GM04503 (cell line): Measurements from ENCODE around the gene EDEM1.

Experiments
- DNase-seq: peaks from one replicate; pipeline ENCODE4 v3.0.0-alpha.2; 2012; ENCODE audit warnings: low read depth

Gene EDEM1

DNA sequence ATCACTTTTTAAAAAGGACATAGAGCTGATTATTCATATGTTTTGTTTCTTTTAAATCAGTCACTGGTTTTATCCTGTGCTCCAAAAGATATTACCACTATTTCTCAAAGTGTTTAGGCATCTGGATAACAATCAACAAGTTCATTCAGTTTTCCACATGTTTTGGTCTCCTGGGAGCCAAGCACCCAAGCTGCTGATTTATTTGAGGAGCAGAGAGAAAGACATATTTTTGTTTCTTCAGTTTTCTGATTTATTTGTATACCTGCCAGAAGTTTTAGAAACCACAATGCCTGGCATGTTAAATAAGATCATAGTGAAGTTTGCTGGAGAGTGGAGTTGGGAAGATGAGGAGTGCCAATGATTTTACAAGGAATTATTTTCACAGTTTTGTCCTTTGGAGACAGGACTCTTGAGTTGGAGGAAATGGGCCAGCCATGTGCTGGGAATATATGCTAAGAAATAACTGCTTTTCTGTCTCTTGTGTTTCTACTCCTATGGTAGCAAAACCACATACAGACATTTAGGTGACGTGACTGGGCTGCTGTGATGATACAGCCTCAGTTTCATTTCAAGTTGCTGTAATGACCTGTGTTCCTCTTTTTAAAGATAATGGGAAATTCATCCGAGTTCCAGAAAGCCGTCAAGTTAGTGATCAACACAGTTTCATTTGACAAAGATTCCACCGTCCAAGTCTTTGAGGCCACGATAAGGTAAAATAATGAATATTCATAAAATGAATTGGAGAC, 11.7 kb downstream of the EDEM1 start:
- DNase-seq, result no peak

DNA sequence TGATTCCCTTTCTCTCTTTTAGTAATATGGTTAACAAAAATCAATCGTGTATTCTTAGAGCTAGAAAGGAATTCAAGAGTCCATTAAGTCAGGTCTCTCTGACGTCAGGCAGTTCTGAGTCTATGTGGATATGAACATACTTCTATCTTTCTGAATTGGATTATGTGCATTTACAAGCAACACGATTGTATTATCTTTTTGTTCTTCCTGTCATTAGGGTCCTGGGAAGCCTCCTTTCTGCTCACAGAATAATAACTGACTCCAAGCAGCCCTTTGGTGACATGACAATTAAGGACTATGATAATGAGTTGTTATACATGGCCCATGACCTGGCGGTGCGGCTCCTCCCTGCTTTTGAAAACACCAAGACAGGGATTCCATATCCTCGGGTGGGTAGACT, 14.0 kb downstream of the EDEM1 start:
- DNase-seq, result no peak

- DNase-seq, result no peak
Observed at GRCh38 chr3:5202222-5202621, 14.7 kb downstream of the EDEM1 start.

- no peak for DNase-seq
Observed at GRCh38 chr3:5205165-5205941, 17.8 kb downstream of the EDEM1 start.

- no peak for DNase-seq
Observed at GRCh38 chr3:5210926-5211325, 23.4 kb downstream of the EDEM1 start.

GRCh38 chr3:5212628-5213573, 25.4 kb downstream of the EDEM1 start:
- DNase-seq, result no peak

DNA sequence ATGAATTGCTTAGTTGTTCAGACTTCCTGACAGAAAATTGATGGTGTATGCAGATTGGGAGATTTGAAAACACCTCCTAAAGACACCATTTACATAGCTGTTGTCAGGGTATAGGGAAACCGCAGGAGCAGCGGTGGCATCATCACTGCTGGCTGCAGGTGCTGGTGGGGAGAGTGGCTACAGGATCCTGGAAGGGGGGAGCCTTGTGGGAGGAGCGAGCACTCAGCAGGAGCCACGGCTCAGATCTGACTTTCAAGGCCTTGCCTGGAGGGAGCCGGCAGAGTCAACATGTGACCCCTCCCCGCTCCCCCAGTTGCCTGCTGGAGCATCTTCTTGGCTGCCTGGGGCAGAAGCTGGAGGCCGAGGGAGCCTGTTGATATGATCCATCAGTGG, 26.1 kb downstream of the EDEM1 start:
- DNase-seq, result no peak

DNA sequence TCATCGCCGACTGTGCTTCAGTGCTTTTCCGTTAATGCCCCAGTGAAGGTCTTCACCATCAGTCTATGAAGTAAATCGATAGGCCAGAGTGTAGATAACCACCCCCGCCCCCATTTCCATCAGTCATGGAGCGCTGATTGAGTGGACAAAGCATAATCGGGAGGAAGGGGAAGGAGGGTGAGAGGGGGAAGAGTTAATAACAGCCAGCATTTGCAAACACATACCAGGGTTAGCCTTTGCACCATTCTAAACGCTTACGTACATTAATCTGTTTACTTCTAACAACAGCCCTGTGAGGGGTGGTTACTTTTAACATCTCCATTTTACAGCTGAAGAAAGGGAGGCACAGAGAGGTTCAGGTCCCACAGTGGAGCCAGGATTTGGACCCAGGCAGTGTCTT, 26.8 kb downstream of the EDEM1 start:
- DNase-seq, result no peak

GRCh38 chr3:5217824-5218595, 30.5 kb downstream of the EDEM1 start:
- DNase-seq, result no peak

DNA sequence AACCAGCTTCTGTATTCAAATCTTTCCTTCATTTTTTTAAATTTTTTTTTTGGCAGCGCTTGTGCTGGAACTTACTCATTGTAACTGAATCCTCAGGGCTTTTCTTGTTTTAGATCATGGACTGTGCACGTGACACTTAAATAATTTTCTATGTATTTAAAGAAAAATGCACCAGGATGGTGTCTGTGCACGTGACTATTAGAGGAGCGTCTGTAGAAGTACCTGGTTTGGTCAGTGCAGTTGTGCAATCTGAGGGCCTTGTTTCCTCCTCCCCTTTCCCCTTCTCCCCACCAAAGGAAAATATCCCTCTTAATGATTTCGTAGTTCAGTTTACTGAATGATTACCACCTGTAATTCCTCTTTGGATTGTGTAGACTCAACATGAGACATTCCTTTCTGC, 31.3 kb downstream of the EDEM1 start:
- DNase-seq, result no peak

DNA sequence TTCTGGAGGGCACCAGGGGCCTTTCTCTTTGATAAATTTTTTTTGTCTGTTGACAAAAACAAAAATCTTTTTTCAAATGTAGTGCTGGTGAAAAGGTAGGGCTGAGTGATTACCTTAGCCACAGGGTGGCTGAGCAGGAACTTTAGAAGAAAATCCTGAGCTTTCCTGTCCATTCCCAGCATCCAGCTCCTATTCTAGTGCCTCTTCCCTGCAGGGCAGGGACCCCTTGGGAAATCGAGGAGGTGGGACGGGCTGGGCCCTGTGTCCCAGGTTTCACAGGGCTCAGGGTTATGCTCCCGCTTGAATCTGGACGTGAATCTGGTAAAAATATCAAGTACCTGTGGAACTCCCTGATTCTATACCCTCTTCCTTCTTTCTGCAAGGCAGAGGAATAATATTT, 31.7 kb downstream of the EDEM1 start:
- no peak for DNase-seq

GRCh38 chr3:5220193-5220592, 32.7 kb downstream of the EDEM1 start:
- no peak for DNase-seq

GRCh38 chr3:5220667-5221431, 33.3 kb downstream of the EDEM1 start:
- DNase-seq, result no peak

DNA sequence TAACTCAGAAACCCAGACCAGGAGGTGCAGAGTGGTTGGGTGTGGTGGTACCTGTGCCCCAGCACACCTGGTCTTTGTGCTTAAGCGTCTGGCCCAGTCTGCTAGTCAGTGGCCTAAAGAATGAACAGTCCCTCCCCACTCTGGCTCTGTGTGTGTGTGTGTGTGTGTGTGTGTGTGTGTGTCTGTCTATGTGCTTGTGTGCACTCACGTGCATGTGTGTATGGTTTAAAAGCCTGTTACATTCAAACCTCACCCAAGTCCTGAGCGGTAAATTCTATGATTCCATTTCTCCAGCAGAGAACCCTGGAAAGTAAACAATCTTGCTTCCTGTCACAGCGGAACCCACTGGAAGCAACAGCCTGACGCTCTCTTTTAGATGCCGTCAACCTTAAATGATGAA, 34.2 kb downstream of the EDEM1 start:
- DNase-seq, result no peak

DNA sequence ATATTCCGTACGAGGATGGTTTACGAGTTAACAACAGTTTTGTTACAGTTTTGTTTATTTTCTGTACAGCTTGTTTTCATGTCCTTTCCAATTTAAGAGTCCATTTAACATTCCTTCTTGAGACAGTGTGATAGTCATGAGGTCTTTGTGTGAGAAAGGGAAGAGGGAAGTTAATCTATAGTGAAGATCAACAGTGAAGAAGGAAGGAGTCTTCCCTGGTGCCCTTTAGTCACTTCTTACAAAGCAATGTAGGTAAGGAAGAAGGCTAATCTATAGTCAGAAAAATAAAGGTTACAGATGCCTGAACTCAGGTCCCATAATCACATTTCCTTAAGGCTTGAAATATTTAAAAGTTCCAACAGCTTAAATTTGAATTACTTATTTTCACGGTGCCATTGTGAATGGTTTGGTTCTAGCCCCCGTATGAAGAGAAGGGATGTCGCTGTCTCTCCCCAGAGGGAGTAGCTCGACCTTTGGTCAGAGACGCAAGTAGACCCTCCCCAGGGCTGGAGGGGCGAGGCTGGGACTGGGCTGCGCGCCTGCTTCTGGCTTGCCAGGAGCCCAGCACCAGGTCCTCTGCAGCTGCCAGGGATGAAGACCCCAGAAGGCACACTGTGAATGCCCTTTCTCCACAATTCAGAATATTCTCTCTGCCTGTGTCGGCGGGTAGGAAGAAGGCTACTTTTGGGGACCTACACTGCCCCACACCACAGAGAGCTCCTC, 34.9 kb downstream of the EDEM1 start:
- DNase-seq, result no peak

GRCh38 chr3:5226783-5227182, 39.3 kb downstream of the EDEM1 start:
- DNase-seq, result no peak

DNA sequence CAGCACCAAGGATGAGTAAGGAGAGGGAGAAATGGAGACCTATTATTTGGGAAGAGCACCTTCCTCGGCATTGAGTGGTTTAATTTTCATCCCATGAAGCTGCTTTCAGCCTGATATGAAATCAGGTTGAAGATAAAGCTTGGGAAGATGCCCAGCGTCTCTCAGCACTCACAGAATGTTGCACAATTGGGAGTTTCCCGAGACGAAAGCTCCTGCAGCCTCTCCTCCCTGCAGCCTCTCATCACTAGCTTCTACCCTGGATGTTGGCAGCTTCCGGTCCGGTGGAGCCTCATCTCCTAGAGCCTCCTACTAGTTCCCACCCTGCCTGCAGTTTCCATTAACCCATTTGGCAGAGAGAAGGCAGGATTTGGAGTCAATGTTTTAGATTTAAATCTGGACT, 40.3 kb downstream of the EDEM1 start:
- DNase-seq, result no peak

DNA sequence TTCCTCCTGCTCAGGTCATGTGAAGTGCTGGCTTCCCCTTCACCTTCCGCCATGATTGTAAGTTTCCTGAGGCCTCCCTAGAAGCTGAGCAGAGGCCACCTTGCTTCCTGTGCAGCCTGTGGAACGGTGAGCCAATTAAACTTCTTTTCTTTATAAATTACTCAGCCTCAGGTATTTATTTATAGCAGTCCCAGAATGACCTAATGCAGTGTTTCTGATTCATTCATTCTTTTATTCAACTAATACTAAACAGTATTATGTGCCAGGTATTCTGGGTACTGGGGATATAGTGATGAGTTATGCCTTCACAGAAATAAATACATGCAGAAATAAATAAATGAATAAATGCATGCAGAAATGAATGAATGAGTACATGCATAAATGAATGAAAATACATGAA, 41.9 kb downstream of the EDEM1 start:
- DNase-seq, result no peak

DNA sequence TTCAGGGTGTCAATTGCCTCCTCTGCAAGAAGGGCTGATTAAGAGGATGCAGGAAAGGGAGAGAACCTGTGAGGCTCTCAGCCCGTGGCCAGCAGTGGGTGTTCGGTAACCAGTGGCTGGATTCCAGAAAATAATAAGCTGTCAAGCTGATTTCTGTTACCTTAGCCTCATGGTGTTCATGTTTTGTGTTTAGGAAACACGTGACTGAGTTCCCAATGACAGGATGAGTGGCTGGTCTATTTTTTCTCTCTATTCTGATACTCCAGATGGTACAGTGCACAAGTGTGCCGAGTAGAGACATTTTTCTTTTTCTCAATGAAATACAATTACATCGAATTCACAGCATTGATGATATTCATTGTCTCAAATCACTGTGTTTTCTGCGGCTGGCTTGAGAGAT, 43.6 kb downstream of the EDEM1 start:
- no peak for DNase-seq

DNA sequence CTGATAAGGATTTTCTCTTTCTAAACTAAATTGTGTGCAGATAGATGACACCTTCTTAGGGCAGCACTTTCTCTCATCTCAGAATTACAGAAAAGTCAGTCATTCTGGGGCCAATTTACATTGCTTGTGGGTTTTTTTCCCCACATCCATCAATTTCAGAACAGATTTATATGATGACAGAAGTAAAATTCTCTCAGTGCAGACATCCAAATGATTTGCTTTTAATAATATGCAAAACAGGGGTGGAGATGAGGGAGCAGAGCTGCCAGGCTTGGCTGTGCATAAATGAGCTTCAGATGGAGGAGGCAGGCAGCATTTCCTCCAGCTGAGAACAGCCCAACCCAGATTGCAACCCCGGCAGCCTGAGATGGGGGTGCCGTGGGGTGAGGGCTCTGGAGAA, 44.0 kb downstream of the EDEM1 start:
- no peak for DNase-seq
